HepG2 (cell line): ENCODE measurements around the gene ZNF174. TPM values are rescaled to one million over a fixed set of nuclear protein-coding genes. Genes with fewer than 3 reads are reported as not detected.

ENCODE experiments used
- CBFB ChIP-seq: sonication (generic); formaldehyde crosslinking; IDR thresholded peaks from 2 replicates; pipeline ENCODE4 v1.4.0; 2020; ENCODE audit warnings: missing genetic modification reagents
- CC2D1A ChIP-seq: sonication (generic); formaldehyde crosslinking; IDR thresholded peaks from 2 replicates; pipeline ENCODE4 v1.8.1; 2023; ENCODE audit warnings: mild to moderate bottlenecking, missing genetic modification reagents
- GATAD1 ChIP-seq: IDR thresholded peaks from 2 replicates; pipeline ENCODE4 v1.6.1; 2016; ENCODE audit warnings: missing genetic modification reagents, missing compliant biosample characterization
- HMG20A ChIP-seq: IDR thresholded peaks from 2 replicates; pipeline ENCODE4 v1.6.1; 2016; ENCODE audit warnings: borderline replicate concordance
- JARID2 ChIP-seq: sonication (generic); formaldehyde crosslinking; IDR thresholded peaks from 2 replicates; pipeline ENCODE4 v1.8.1; 2023; ENCODE audit warnings: missing genetic modification reagents, inconsistent platforms; ENCODE audit not compliant: insufficient replicate concordance
- REL ChIP-seq: sonication (generic); formaldehyde crosslinking; conservative IDR thresholded peaks from 2 replicates; pipeline ENCODE4 v1.8.0; 2022; ENCODE audit warnings: mild to moderate bottlenecking, missing genetic modification reagents, moderate library complexity
- SP140L ChIP-seq: sonication (generic); formaldehyde crosslinking; IDR thresholded peaks from 2 replicates; pipeline ENCODE4 v1.4.0; 2020; ENCODE audit warnings: missing genetic modification reagents, borderline replicate concordance
- SP2 ChIP-seq: sonication (generic); formaldehyde crosslinking; IDR thresholded peaks from 2 replicates; pipeline ENCODE4 v1.5.1; 2020; ENCODE audit warnings: mild to moderate bottlenecking, missing genetic modification reagents
- ZFP90 ChIP-seq: sonication (generic); formaldehyde crosslinking; IDR thresholded peaks from 2 replicates; pipeline ENCODE4 v1.8.0; 2022; ENCODE audit warnings: missing genetic modification reagents, mild to moderate bottlenecking, inconsistent platforms, borderline replicate concordance
- ZNF383 ChIP-seq: sonication (generic); formaldehyde crosslinking; IDR thresholded peaks from 2 replicates; pipeline ENCODE4 v1.4.0; 2020; ENCODE audit warnings: missing genetic modification reagents, mild to moderate bottlenecking, borderline replicate concordance
- ZNF709 ChIP-seq: sonication (generic); formaldehyde crosslinking; IDR thresholded peaks from 2 replicates; pipeline ENCODE4 v1.5.0; 2020; ENCODE audit warnings: mild to moderate bottlenecking, missing genetic modification reagents
- ZNF749 ChIP-seq: sonication (generic); formaldehyde crosslinking; IDR thresholded peaks from 2 replicates; pipeline ENCODE4 v1.8.0; 2022; ENCODE audit warnings: mild to moderate bottlenecking, missing genetic modification reagents, moderate library complexity, borderline replicate concordance
- polyA plus RNA-seq, 8 experiments: library from polyadenylated mRNA; depleted of rRNA in 3 of 8; stranded (reverse) in 7 of 8; unstranded in 1 of 8; fragments of >200 nt; fragmentation: Illumina TruSeq in 4 of 8; extraction: Trizol in 4 of 8; gene quantifications; 2 replicates each; pipeline versions ENCODE4 v1.2.1 to v1.2.3, GENCODE V29; 2011 to 2016; ENCODE audit warnings: low read depth in 4 of 8, missing spikeins in 1 of 8, mixed read lengths in 1 of 8; ENCODE audit not compliant: insufficient read depth in 1 of 8
- total RNA-seq, 5 experiments: library from RNA; depleted of rRNA; stranded (reverse); fragments of >200 nt; fragmentation: Illumina TruSeq; extraction: Trizol; gene quantifications; 2 replicates each; pipeline ENCODE4 v1.2.3, GENCODE V29; 2016; ENCODE audit warnings: low read depth in 1 of 5
- TF ChIP-seq, protein P1 (sequence below), 2 experiments: sonication (generic) in 1 of 2; formaldehyde crosslinking in 1 of 2; IDR thresholded peaks; 2 replicates each; pipeline versions ENCODE4 v1.6.1 to v1.9.0; 2014 to 2022; ENCODE audit warnings: antibody characterized with exemption in 1 of 2, borderline replicate concordance in 1 of 2, inconsistent platforms in 1 of 2, low read depth in 1 of 2, missing genetic modification reagents in 1 of 2
- TF ChIP-seq, protein P2 (sequence below): sonication (generic); formaldehyde crosslinking; IDR thresholded peaks from 2 replicates; pipeline ENCODE4 v1.8.1; 2022; ENCODE audit warnings: mild to moderate bottlenecking, missing genetic modification reagents
- TF ChIP-seq, protein P3 (sequence below): sonication (generic); formaldehyde crosslinking; IDR thresholded peaks from 2 replicates; pipeline ENCODE4 v1.5.0; 2020; ENCODE audit warnings: mild to moderate bottlenecking, missing genetic modification reagents
- TF ChIP-seq, protein P4 (sequence below): sonication (generic); formaldehyde crosslinking; IDR thresholded peaks from 2 replicates; pipeline ENCODE4 v1.8.0; 2022; ENCODE audit warnings: low read depth, missing genetic modification reagents

The ZNF174 gene
- total and polyA plus RNA-seq, 2 of the 13 experiments (the other 11 are each of a cell fraction or from before 2014, with no cell fraction given): 8.3 to 10.6 TPM

DNA sequence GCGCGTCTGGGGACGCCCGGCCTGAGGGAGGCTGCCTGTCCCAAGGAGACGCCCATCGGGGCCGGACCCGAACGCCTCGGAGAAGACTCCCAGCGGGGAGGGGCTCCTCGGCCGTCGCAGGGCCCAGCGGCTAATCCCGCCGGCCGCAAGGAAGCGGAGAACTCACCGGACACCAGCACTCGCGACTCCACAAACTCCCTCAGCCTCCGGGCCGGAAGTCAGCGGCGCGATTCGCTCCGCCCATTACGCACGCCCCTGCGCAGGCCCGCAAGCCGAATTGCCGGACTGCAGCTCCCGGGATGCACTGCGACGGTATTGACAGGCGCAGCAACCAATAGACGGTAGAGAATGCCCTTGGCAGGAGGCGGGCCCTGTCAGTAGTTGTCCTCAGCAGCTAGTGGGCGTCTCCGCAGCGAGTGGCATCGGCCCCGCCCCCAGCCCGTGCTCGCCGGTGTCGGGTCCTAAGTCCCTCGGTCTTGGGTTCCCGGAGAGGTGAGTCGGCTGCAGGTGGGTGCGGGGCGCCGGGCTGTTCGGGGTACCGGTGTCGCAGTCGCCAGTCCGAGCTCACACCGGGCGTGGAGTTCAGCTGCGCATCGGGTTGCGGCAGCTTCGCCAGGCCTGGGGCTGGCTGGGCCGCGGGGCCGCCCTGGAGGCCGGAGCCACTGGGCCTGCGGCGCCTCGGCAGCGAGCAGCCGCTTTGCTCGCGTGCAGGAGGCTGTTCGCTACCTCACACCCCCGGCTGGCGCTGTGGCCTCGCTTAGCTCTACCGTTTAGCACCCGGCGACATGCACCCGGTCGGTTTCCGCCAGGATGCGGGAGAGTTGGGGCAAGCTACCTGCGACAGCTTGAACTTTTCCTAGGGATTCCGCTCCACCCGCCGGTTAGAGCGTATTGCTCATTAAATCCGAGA lies at the start of gene ZNF174, which contains the start of gene ZSCAN32 (continued):
- TF ChIP-seq, protein P1, sequence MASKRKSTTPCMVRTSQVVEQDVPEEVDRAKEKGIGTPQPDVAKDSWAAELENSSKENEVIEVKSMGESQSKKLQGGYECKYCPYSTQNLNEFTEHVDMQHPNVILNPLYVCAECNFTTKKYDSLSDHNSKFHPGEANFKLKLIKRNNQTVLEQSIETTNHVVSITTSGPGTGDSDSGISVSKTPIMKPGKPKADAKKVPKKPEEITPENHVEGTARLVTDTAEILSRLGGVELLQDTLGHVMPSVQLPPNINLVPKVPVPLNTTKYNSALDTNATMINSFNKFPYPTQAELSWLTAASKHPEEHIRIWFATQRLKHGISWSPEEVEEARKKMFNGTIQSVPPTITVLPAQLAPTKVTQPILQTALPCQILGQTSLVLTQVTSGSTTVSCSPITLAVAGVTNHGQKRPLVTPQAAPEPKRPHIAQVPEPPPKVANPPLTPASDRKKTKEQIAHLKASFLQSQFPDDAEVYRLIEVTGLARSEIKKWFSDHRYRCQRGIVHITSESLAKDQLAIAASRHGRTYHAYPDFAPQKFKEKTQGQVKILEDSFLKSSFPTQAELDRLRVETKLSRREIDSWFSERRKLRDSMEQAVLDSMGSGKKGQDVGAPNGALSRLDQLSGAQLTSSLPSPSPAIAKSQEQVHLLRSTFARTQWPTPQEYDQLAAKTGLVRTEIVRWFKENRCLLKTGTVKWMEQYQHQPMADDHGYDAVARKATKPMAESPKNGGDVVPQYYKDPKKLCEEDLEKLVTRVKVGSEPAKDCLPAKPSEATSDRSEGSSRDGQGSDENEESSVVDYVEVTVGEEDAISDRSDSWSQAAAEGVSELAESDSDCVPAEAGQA (IDR thresholded peaks at IDR 0.05; ENCODE audit: low read depth): peak; percentile 74; the same call in 1 of the 2 replicates
- TF ChIP-seq, protein P1 (CRISPR knock-in tag; IDR thresholded peaks at IDR 0.05; ENCODE audit: borderline replicate concordance): peak; percentile 85; the same call in 1 of the 2 replicates
- TF ChIP-seq HMG20A (CRISPR knock-in tag) (no peak), CC2D1A (CRISPR knock-in tag) (no peak), ZNF383 (CRISPR knock-in tag) (no peak), SP2 (CRISPR knock-in tag) (peak; percentile 99), ZNF709 (CRISPR knock-in tag) (peak; percentile 94), ZNF749 (CRISPR knock-in tag) (peak; percentile 79; the same call in 1 of the 2 replicates), GATAD1 (peak; percentile 86), JARID2 (CRISPR knock-in tag) (no peak), ZFP90 (CRISPR knock-in tag) (peak; percentile 90), REL (CRISPR knock-in tag) (no peak; the same call in 1 of the 2 replicates), CBFB (CRISPR knock-in tag) (0 out of 2 replicates have a peak, but pooled peaks have one; percentile 72), SP140L (CRISPR knock-in tag) (no peak)
- TF ChIP-seq, protein P2, sequence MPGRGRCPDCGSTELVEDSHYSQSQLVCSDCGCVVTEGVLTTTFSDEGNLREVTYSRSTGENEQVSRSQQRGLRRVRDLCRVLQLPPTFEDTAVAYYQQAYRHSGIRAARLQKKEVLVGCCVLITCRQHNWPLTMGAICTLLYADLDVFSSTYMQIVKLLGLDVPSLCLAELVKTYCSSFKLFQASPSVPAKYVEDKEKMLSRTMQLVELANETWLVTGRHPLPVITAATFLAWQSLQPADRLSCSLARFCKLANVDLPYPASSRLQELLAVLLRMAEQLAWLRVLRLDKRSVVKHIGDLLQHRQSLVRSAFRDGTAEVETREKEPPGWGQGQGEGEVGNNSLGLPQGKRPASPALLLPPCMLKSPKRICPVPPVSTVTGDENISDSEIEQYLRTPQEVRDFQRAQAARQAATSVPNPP (CRISPR knock-in tag): peak; percentile 78; the same call in 1 of the 2 replicates
- TF ChIP-seq, protein P3, sequence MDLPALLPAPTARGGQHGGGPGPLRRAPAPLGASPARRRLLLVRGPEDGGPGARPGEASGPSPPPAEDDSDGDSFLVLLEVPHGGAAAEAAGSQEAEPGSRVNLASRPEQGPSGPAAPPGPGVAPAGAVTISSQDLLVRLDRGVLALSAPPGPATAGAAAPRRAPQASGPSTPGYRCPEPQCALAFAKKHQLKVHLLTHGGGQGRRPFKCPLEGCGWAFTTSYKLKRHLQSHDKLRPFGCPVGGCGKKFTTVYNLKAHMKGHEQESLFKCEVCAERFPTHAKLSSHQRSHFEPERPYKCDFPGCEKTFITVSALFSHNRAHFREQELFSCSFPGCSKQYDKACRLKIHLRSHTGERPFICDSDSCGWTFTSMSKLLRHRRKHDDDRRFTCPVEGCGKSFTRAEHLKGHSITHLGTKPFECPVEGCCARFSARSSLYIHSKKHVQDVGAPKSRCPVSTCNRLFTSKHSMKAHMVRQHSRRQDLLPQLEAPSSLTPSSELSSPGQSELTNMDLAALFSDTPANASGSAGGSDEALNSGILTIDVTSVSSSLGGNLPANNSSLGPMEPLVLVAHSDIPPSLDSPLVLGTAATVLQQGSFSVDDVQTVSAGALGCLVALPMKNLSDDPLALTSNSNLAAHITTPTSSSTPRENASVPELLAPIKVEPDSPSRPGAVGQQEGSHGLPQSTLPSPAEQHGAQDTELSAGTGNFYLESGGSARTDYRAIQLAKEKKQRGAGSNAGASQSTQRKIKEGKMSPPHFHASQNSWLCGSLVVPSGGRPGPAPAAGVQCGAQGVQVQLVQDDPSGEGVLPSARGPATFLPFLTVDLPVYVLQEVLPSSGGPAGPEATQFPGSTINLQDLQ (CRISPR knock-in tag): peak; percentile 89; the same call in 1 of the 2 replicates
- TF ChIP-seq, protein P4, sequence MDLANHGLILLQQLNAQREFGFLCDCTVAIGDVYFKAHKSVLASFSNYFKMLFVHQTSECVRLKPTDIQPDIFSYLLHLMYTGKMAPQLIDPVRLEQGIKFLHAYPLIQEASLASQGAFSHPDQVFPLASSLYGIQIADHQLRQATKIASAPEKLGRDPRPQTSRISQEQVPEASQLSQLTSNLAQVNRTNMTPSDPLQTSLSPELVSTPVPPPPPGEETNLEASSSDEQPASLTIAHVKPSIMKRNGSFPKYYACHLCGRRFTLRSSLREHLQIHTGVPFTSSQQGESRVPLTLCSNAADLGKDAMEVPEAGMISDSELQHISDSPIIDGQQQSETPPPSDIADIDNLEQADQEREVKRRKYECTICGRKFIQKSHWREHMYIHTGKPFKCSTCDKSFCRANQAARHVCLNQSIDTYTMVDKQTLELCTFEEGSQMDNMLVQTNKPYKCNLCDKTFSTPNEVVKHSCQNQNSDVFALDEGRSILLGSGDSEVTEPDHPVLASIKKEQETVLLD (CRISPR knock-in tag): peak; percentile 96
